Peyer's patch (tissue), 4 donors: ENCODE data around the gene HEY2. TPM values are rescaled to one million over a fixed set of nuclear protein-coding genes. Genes with fewer than 3 reads are reported as not detected.

Experiments used
- DNase-seq, 3 donors: peaks; one replicate each; pipeline ENCODE4 v3.0.0-alpha.2; 2017 to 2019
- H3K27ac ChIP-seq, 4 donors: fragments of 200-600 bp; sonication (generic); one replicate each; pipeline ENCODE4 v1.5.1; 2016 to 2019
- H3K27me3 ChIP-seq, 2 donors: fragments of 200-600 bp; sonication (generic); one replicate each; pipeline ENCODE4 v1.5.1; 2019
- H3K36me3 ChIP-seq, 3 donors: fragments of 200-600 bp; sonication (generic); one replicate each; pipeline ENCODE4 v1.5.1; 2016 to 2019
- H3K4me1 ChIP-seq, 4 donors: fragments of 200-600 bp; sonication (generic); one replicate each; pipeline ENCODE4 v1.5.1; 2016 to 2019
- H3K4me3 ChIP-seq, 4 donors: fragments of 200-600 bp; sonication (generic); 1 replicate in 3 of 4; 2 replicates in 1 of 4; pipeline ENCODE4 v1.5.1; 2016 to 2019; ENCODE audit warnings: mild to moderate bottlenecking in 1 of 4
- H3K9me3 ChIP-seq, 4 donors: fragments of 200-600 bp; sonication (generic); one replicate each; pipeline ENCODE4 v1.5.1; 2016 to 2019; ENCODE audit warnings: mild to moderate bottlenecking in 1 of 4
- CTCF ChIP-seq, 6 experiments: fragments of 450-650 bp in 4 of 6; fragments of 200-600 bp in 2 of 6; sonication (generic) in 1 of 6; IDR thresholded peaks; one replicate each; pipeline ENCODE4 v1.5.1; 2017 to 2019; ENCODE audit warnings: antibody characterized with exemption in 6 of 6, mild to moderate bottlenecking in 3 of 6, moderate library complexity in 1 of 6
- POLR2A ChIP-seq, 2 donors: fragments of 450-650 bp; IDR thresholded peaks; one replicate each; pipeline ENCODE4 v1.5.1; 2017; ENCODE audit warnings: antibody characterized with exemption in 2 of 2, mild to moderate bottlenecking in 2 of 2, moderate library complexity in 2 of 2
- total RNA-seq, 4 donors: library from RNA; depleted of rRNA; stranded (reverse); fragments of >200 nt; gene quantifications; one replicate each; pipeline ENCODE4 v1.1.0, GENCODE V29; 2016

HEY2 gene
- total RNA-seq, 4 donors from 2014 or later = 0.35 to 2.0 (median 0.40) TPM; not detected in 1

DNA sequence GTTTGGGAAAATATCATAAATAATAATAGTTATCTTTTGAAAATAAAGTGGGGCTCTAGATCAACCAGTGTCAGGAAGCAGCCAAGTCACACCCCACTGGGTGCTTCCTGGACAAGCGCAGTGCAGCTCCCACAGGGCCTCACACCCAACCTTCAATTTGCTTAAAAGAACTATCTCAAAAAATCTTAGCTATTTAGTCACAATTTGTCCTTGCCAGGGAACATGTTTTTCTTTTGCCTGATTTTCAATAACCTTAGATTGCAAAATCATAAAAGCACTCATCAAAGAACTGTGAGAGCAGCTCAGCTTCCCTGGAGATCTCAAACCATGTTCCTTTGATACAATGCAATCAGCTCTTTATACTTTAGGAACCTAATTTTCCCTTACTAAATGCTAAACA is 39.7 kb downstream of the HEY2 start:
- Histone ChIP-seq H3K9me3 (no peaks in the 10 kb centered on the region), H3K4me3 (no peak overlapping the region), H3K27me3 (no peaks in the 10 kb centered on the region), H3K4me1 (peaks cover 0 to 14% (median 12%) of the 10 kb centered on the region in 4 donors), H3K36me3 (no peaks in the 10 kb centered on the region), H3K27ac (peak overlapping the region; percentile 92 to 98 (median 94))
- no peak for TF ChIP-seq CTCF (IDR thresholded peaks at IDR 0.05)
- no peak for TF ChIP-seq POLR2A (IDR thresholded peaks at IDR 0.05)
- peak in 2 of 3 donors; percentile 63 to 71 for DNase-seq

GRCh38 chr6:125789576-125790357 is 40.3 kb downstream of the HEY2 start:
- Histone ChIP-seq H3K27ac (peak overlapping the region; percentile 92 to 98 (median 94)), H3K36me3 (no peaks in the 10 kb centered on the region), H3K9me3 (no peaks in the 10 kb centered on the region), H3K27me3 (no peaks in the 10 kb centered on the region), H3K4me3 (peak overlapping the region; percentile 69 to 87 (median 78)), H3K4me1 (peaks cover 0 to 14% (median 12%) of the 10 kb centered on the region in 4 donors)
- DNase-seq = peak; percentile 43 to 72 (median 71)
- no peak for TF ChIP-seq CTCF (IDR thresholded peaks at IDR 0.05)
- peak in 1 of 2 donors; percentile 21 for TF ChIP-seq POLR2A (IDR thresholded peaks at IDR 0.05)

DNA sequence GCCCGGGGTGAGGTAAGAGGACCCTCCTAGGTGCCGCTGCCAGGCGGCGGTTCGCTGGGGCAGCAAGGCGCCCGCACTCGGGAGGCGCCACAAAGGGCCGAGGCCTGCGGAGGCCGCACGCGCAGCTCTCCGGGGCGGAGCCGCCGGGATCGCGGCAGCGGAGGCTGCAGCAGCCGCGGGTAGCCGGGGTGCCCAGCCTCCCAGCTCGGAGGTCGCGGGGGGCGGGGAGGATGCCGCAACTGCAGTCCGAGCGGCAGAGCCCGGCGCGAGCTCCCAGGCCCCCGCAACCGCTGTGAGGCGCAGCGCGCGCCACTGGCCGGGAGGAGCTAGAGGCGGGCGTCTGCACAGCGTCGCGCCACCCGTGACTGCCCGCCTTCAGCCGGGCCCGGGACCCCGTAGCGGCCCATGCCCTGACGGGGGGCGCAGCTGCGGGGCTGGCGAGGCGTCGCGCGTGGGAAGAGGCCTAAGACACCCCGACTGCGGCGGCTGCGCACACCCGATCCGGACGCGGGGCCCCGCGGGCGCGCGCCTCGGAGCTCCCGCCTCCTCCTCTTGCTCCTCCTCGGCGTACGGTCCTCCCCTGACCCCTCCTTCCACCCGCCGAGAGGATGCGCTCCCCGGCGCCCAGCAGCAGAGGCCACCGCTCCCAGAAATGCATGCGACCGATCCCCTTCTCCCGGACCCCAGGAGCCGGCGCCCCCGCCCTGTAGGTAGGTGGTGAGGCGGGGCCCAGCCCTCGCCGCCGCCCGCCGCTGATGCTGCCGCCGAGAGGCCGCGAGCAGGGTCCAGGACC is 41.1 kb downstream of the HEY2 start, which contains the start of gene NCOA7:
Gene NCOA7, plus strand, starts transcription at position 603 of the 793 bp plus-strand sequence. CDS start 24,395 bp downstream, outside the sequence.
- H3K4me3 ChIP-seq = peak within 1 kb of the TSS; percentile 69 to 87 (median 78)
- H3K36me3 ChIP-seq = no peaks in the 10 kb centered on the region
- peaks cover 0 to 14% (median 12%) of the 10 kb centered on the region in 4 donors for H3K4me1 ChIP-seq
- peak; percentile 74 to 90 (median 88) for DNase-seq
- peak within 1 kb of the TSS; percentile 92 to 98 (median 94) for H3K27ac ChIP-seq
- no peaks in the 10 kb centered on the region for H3K9me3 ChIP-seq
- H3K27me3 ChIP-seq = no peaks in the 10 kb centered on the region
- TF ChIP-seq CTCF (IDR thresholded peaks at IDR 0.05) (peak in 2 of 6 experiments; percentile 16 to 24), POLR2A (IDR thresholded peaks at IDR 0.05) (peak; percentile 83 to 91)

DNA sequence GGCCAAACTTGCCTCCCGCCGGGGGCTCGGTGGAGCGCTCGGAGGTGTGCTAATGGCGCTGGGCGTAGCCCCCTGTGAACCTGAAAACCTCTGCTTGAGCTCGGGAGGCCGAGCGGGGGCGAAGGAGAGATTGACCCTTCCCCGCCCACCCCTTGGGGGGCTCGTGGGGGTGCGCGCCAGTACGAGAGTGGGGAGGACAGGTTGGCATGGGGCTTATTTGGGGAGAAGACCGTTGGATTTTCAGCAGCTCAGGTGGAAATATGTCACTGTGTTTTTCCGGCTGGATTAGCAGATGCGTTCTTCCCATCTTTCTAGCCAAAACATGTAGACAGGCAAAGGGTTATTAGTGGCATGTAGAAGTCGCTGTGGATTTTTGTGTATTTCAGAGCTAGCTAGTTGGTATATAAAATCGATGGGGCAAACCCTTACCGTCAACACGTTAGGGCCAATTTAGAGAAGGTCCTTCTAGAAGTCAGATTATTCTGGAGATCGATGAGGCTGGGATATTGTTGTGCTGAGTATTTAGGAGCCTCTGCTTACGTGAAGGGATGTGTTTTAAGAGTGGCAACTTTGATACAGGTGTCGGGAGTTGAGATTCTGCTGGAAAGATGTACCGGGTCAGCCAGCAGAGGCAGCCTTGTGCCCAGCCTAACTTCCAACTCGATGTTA is 41.9 kb downstream of the HEY2 start:
- peak in 2 of 3 donors; percentile 58 to 76 for DNase-seq
- TF ChIP-seq POLR2A (IDR thresholded peaks at IDR 0.05) (no peak), CTCF (IDR thresholded peaks at IDR 0.05) (peak in 5 of 6 experiments; percentile 46 to 60 (median 51))
- H3K4me3 ChIP-seq = peak overlapping the region; percentile 69 to 87 (median 78)
- H3K9me3 ChIP-seq = no peaks in the 10 kb centered on the region
- H3K4me1 ChIP-seq = peaks cover 0 to 14% (median 12%) of the 10 kb centered on the region in 4 donors
- H3K27me3 ChIP-seq = no peaks in the 10 kb centered on the region
- peak overlapping the region; percentile 92 to 98 (median 94) for H3K27ac ChIP-seq
- no peaks in the 10 kb centered on the region for H3K36me3 ChIP-seq

DNA sequence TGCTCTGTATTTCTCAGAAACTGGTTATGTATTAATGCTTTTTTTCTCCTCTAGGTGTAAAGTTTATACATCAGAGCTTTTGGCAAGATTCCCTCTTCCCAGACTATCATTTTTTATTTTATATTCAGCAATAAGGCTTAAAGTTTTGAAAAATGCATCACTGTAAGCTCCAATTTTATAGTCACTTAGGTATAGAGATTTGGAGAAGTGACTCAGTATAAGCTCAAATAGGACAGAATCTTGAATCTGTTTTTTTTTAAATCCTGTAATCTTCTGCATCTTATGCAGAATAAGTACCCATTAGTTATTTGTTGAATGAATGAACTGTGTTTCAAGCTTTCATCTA is 42.4 kb downstream of the HEY2 start:
- Histone ChIP-seq H3K9me3 (no peaks in the 10 kb centered on the region), H3K4me1 (peaks cover 0 to 14% (median 12%) of the 10 kb centered on the region in 4 donors), H3K4me3 (peak overlapping the region in 3 of 4 donors; percentile 69 to 87 (median 81)), H3K27me3 (no peaks in the 10 kb centered on the region), H3K27ac (peak overlapping the region in 3 of 4 donors; percentile 94 to 98 (median 95)), H3K36me3 (no peaks in the 10 kb centered on the region)
- TF ChIP-seq POLR2A (IDR thresholded peaks at IDR 0.05) (no peak), CTCF (IDR thresholded peaks at IDR 0.05) (peak in 2 of 6 experiments; percentile 2 to 37)
- DNase-seq = no peak
